OCI-LY7 (cell line): Measurements from ENCODE around the gene BEND7. TPM values are rescaled to one million over a fixed set of nuclear protein-coding genes. Genes with fewer than 3 reads are reported as not detected.

ENCODE experiments used
- BruUV-seq: library from RNA; stranded (reverse); fragments of 400-500 nt; replicated peaks from 2 replicates; lab custom pipeline; 2021; lab: Mats Ljungman, UMichigan
- CTCF ChIA-PET: fragments of 300-600 bp; sonication (Branson Sonifier 250); formaldehyde crosslinking; loops from one replicate; lab custom pipeline; 2022; ENCODE audit warnings: antibody characterized with exemption; ENCODE audit not compliant: unreplicated experiment; lab: Charles Lee
- POLR2A ChIA-PET: fragments of 300-600 bp; sonication (Branson Sonifier 250); formaldehyde crosslinking; loops from one replicate; lab custom pipeline; 2022; ENCODE audit warnings: antibody characterized with exemption; lab: Charles Lee
- DNase-seq: peaks from one replicate; pipeline ENCODE4 v3.0.0-alpha.2; 2015; ENCODE audit warnings: low spot score
- H2AFZ ChIP-seq: fragments of 200-600 bp; sonication (generic), shearing (Covaris generic); 2 replicates; pipeline ENCODE4 v1.6.1; 2014; ENCODE audit warnings: mild to moderate bottlenecking, antibody characterized with exemption, low read length, moderate library complexity
- H3K27ac ChIP-seq: fragments of 200-600 bp; sonication (generic); 2 replicates; pipeline ENCODE4 v1.5.1; 2014; ENCODE audit warnings: mixed run types, low read depth, mild to moderate bottlenecking, moderate library complexity, low read length, inconsistent platforms; ENCODE audit not compliant: poor library complexity, severe bottlenecking
- H3K36me3 ChIP-seq: fragments of 200-600 bp; sonication (generic); 2 replicates; pipeline ENCODE4 v1.6.1; 2014; ENCODE audit warnings: mild to moderate bottlenecking, antibody characterized with exemption, low read length, moderate library complexity, mixed read lengths; ENCODE audit not compliant: insufficient read depth
- H3K4me1 ChIP-seq: fragments of 200-600 bp; sonication (generic); 2 replicates; pipeline ENCODE4 v1.5.1; 2014; ENCODE audit warnings: mild to moderate bottlenecking, low read length; ENCODE audit not compliant: insufficient read depth, poor library complexity, severe bottlenecking
- H3K4me2 ChIP-seq: fragments of 200-600 bp; sonication (generic); 2 replicates; pipeline ENCODE4 v1.6.1; 2014; ENCODE audit warnings: mild to moderate bottlenecking, low read length
- H3K4me3 ChIP-seq: fragments of 200-600 bp; sonication (generic); 2 replicates; pipeline ENCODE4 v1.5.1; 2014; ENCODE audit warnings: mild to moderate bottlenecking, low read depth, low read length; ENCODE audit not compliant: poor library complexity, severe bottlenecking
- H3K79me2 ChIP-seq: fragments of 200-600 bp; sonication (generic); 2 replicates; pipeline ENCODE4 v1.6.1; 2016; ENCODE audit warnings: low read depth, mild to moderate bottlenecking, low read length, moderate library complexity, mixed read lengths; ENCODE audit not compliant: insufficient read depth
- H3K9me2 ChIP-seq: fragments of 200-600 bp; sonication (generic); 2 replicates; pipeline ENCODE4 v1.6.1; 2016; ENCODE audit warnings: mild to moderate bottlenecking, low read length, mixed read lengths; ENCODE audit not compliant: insufficient read depth
- H3K9me3 ChIP-seq: fragments of 200-600 bp; sonication (generic); 2 replicates; pipeline ENCODE4 v1.6.1; 2014; ENCODE audit warnings: mild to moderate bottlenecking, mixed run types, low read length, mixed read lengths
- H4K20me1 ChIP-seq: fragments of 200-600 bp; sonication (generic); 2 replicates; pipeline ENCODE4 v1.6.1; 2014; ENCODE audit warnings: mild to moderate bottlenecking, antibody characterized with exemption, low read length, moderate library complexity, mixed read lengths; ENCODE audit not compliant: insufficient read depth
- EZH2phosphoT487 ChIP-seq: fragments of 200-600 bp; sonication (generic); IDR thresholded peaks from 2 replicates; pipeline ENCODE4 v1.6.1; 2018; ENCODE audit warnings: low read depth, borderline replicate concordance, mild to moderate bottlenecking, mixed run types, antibody characterized with exemption, low read length, moderate library complexity, mixed read lengths
- intact Hi-C: fragments of 100-400 bp; cut with micrococcal nuclease; formaldehyde crosslinking; loops from one replicate; pipeline ENCODE4 v1.10.0; 2022; ENCODE audit not compliant: unreplicated experiment
- total RNA-seq, 2 experiments: library from RNA; depleted of rRNA in 1 of 2; stranded (reverse); fragments of >200 nt in 1 of 2; shearing (Covaris generic) in 1 of 2; gene quantifications; 2 replicates each; pipeline ENCODE4 v1.2.3, GENCODE V29; 2014 to 2022
- TF ChIP-seq, protein P1 (sequence below): fragments of 200-600 bp; sonication (generic); conservative IDR thresholded peaks from 2 replicates; pipeline ENCODE4 v1.5.1; 2014; ENCODE audit warnings: mild to moderate bottlenecking, antibody characterized with exemption, low read length, moderate library complexity, mixed read lengths

BEND7 gene
- total RNA-seq, 2 experiments from 2014 or later, result not detected

DNA sequence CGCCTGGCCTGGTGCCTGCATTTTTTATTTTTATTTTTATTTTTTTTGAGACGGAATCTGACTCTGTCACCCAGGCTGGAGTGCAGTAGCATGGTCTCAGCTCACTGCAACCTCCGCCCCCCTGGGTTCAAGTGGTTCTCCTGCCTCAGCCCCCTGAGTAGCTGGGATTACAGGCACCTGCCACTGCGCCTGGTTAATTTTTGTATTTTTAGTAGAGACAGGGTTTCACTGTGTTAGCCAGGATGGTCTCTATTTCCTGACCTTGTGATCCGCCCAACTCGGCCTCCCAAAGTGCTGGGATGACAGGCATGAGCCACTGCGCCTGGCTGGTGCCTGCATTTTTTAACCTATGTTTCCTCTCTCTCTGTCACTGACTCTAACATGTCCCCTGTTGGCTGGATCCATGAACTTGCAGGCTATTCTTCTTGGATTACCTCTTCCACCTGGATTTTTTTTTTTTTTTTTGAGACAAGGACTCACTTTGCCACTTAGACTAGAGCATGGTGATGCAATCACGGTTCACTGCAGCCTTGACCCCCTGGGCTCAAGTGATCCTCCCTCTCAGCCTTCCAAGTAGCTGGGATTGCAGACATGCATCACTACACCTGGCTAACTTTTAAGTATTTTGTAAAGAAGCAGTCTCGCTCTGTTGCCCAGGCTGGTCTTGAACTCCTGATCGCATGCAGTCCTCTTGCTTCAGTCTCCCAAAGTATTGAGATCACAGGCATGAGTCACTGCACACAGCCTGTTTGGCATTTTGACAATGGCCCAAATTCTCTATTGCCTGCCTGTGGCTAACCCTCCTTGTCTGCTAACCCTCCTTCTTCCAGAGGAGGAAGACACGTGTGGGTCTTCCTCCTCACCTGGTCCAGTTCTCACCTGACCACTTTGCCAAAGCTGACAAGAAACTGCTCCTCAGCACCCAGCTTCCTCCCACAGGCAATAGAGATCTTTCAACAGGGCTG lies 34.9 kb upstream of the BEND7 start:
- no peak overlapping the region for H3K4me3 ChIP-seq
- ChIA-PET POLR2A (no interaction called here), CTCF (no interaction called here)
- no peak overlapping the region for H3K27ac ChIP-seq
- H3K79me2 ChIP-seq, result no peaks in the 10 kb centered on the region
- no peaks in the 10 kb centered on the region for H4K20me1 ChIP-seq
- no TSS peak for BruUV-seq
- H3K4me2 ChIP-seq, result no peak overlapping the region
- DNase-seq, result no peak
- TF ChIP-seq, protein P1, sequence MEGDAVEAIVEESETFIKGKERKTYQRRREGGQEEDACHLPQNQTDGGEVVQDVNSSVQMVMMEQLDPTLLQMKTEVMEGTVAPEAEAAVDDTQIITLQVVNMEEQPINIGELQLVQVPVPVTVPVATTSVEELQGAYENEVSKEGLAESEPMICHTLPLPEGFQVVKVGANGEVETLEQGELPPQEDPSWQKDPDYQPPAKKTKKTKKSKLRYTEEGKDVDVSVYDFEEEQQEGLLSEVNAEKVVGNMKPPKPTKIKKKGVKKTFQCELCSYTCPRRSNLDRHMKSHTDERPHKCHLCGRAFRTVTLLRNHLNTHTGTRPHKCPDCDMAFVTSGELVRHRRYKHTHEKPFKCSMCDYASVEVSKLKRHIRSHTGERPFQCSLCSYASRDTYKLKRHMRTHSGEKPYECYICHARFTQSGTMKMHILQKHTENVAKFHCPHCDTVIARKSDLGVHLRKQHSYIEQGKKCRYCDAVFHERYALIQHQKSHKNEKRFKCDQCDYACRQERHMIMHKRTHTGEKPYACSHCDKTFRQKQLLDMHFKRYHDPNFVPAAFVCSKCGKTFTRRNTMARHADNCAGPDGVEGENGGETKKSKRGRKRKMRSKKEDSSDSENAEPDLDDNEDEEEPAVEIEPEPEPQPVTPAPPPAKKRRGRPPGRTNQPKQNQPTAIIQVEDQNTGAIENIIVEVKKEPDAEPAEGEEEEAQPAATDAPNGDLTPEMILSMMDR, result no peak
- no peak for TF ChIP-seq EZH2phosphoT487
- H2AFZ ChIP-seq, result no peak overlapping the region
- no peaks in the 10 kb centered on the region for H3K4me1 ChIP-seq
- no peaks in the 10 kb centered on the region for H3K36me3 ChIP-seq
- H3K9me2 ChIP-seq, result no peaks in the 10 kb centered on the region
- H3K9me3 ChIP-seq, result no peaks in the 10 kb centered on the region
- intact Hi-C loops, result no loop called here

DNA sequence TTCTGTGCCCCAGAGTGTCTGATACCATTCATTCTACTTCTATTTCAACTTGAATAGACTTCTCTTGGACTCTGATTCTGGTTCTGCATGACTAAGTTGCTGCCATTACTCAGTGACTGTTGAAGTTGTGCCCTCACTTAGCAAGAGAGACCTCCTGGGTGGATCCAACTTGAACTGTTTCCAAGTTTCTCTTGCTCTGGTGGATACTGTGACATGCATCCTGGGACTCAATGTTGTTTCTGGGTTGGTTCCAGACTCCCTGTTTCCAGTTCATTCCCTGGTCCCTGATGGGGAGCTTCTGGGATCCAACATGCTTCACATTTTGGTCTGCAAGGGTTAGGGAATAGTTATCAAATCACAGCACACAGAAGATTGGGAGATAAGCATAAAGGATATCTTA lies 31.8 kb upstream of the BEND7 start:
- Histone ChIP-seq H3K9me2 (no peaks in the 10 kb centered on the region), H2AFZ (no peak overlapping the region), H3K9me3 (no peaks in the 10 kb centered on the region), H3K4me1 (no peaks in the 10 kb centered on the region), H3K79me2 (no peaks in the 10 kb centered on the region), H3K27ac (no peak overlapping the region), H3K4me3 (no peak overlapping the region), H3K36me3 (no peaks in the 10 kb centered on the region), H3K4me2 (no peak overlapping the region), H4K20me1 (no peaks in the 10 kb centered on the region)
- no TSS peak for BruUV-seq
- DNase-seq, result no peak
- TF ChIP-seq EZH2phosphoT487, result no peak
- TF ChIP-seq, protein P1, result no peak
- CTCF ChIA-PET, result interaction anchor here (0.6 kb wide), 1 partner anchor 155 kb away, joined by 3 read pairs; no protein-coding TSS in a partner anchor
- intact Hi-C loops, result no loop called here
- POLR2A ChIA-PET, result no interaction called here
